ENCODE measurements around the gene JMJD1C. TPM values are rescaled to one million over a fixed set of nuclear protein-coding genes. Genes with fewer than 3 reads are reported as not detected.

Gene JMJD1C
- total RNA-seq, 2 experiments from 2014 or later: 389 to 399 TPM

DNA sequence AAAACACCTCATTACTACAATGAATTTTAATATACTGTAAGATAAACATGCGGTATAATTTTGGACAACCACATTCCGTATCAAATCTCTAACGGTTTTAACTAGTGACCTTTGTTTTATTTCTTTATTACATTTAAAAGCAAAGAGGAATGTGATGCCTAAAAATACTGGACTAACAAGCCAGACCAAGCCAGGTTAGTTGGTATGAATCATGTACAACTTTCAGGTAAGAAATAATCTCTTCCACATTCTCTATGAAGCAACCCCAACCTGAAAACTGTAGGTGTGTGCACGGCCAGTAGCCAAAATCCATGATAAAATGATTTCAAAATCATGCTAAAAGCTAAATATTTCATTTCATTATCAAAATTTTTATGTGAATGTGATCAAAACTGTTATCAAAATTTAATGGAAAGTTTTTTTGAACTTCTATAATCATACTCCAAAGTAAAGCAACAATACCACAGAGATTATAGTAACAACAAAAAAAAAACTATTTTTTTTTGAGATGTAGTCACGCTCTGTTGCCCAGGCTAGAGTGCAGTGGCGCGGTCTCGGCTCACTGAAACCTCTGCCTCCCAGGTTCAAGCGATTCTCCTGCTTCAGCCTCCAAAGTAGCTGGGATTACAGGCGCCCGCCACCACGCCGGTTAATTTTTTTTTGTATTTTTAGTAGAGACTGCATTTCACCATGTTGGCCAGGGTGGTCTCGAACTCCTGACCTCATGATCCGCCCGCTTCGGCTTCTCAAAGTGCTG, 205.5 kb downstream of the JMJD1C start:
- Mint-ChIP-seq H3K4me1 (ENCODE audit: low read depth) (peaks cover 84% of the 10 kb centered on the region), H3K27me3 (no peaks in the 10 kb centered on the region), H3K9me3 (no peaks in the 10 kb centered on the region), H3K27ac (no peak overlapping the region), H3K36me3 (ENCODE audit: low read depth) (peaks cover 63% of the 10 kb centered on the region), H3K4me3 (peak overlapping the region; percentile 74)
- POLR2A ChIA-PET: interaction anchor here (1.7 to 6.7 kb wide), 2 partner anchors 8 to 261 kb away, joined by 4 to 54 read pairs; no protein-coding TSS in a partner anchor
- intact Hi-C loops (cut with DNase I, micrococcal nuclease): loop anchor here in 1 of 2 experiments (5.0 kb wide), 1 partner anchor 38 kb away; no protein-coding TSS in a partner anchor
- H3K27ac ChIP-seq (ENCODE audit: low read depth in 1 of 2, low read length in 2 of 2): no peak overlapping the region
- ATAC-seq (ENCODE audit: poor library complexity) (no peak), DNase-seq (no peak)
- CTCF ChIA-PET: no interaction called here
- H3K4me1 ChIP-seq (ENCODE audit: insufficient read depth, low read length): peaks cover 26% of the 10 kb centered on the region
- H3K36me3 ChIP-seq (ENCODE audit: insufficient read depth, low read length): peaks cover 29% of the 10 kb centered on the region
- no peaks in the 10 kb centered on the region for H3K9me3 ChIP-seq (ENCODE audit: control insufficient read depth in 1 of 2, insufficient read depth in 1 of 2, low read length in 2 of 2)
- no peak overlapping the region for H3K4me3 ChIP-seq (ENCODE audit: low read length)
- TF ChIP-seq, protein P1, sequence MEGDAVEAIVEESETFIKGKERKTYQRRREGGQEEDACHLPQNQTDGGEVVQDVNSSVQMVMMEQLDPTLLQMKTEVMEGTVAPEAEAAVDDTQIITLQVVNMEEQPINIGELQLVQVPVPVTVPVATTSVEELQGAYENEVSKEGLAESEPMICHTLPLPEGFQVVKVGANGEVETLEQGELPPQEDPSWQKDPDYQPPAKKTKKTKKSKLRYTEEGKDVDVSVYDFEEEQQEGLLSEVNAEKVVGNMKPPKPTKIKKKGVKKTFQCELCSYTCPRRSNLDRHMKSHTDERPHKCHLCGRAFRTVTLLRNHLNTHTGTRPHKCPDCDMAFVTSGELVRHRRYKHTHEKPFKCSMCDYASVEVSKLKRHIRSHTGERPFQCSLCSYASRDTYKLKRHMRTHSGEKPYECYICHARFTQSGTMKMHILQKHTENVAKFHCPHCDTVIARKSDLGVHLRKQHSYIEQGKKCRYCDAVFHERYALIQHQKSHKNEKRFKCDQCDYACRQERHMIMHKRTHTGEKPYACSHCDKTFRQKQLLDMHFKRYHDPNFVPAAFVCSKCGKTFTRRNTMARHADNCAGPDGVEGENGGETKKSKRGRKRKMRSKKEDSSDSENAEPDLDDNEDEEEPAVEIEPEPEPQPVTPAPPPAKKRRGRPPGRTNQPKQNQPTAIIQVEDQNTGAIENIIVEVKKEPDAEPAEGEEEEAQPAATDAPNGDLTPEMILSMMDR (IDR thresholded peaks at IDR 0.05): no peak
- H3K27me3 ChIP-seq (ENCODE audit: control insufficient read depth in 1 of 2, insufficient read depth in 2 of 2, low read length in 2 of 2): no peaks in the 10 kb centered on the region

DNA sequence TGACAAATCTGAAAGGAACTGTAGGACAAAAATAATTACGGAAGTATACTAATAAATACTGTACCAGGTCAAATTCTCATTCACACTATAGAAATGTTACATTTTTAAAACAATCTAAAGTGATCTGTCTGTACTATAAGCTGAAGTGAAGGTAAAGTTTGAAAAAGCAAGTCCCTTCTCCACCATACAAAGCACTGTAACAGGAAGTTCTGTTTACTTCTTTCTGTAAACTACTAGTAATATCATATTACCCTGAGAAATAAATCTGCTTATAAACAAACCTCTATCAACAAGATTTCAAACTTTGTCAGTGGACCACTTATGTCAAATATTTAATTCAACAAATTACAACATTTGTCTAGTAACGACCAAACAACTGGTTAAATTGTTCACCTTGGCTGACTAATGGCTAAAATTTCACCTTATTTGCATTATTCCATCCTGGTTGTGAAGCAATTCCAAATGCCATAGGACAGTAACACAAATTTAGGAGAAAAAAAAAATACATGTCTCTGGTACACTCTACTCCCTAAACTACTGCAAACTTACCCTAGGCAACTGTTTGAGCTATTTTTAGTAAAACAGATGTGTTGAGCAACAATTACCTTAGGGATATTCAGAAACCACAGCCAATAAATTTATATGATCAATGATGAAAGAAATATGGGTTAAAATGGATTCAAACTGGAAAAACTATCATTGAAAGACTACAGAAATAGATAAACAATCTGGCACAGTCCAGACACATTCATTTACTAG, 206.7 kb downstream of the JMJD1C start:
- no peak for DNase-seq
- Histone ChIP-seq H3K4me3 (ENCODE audit: low read length) (no peak overlapping the region), H3K9me3 (ENCODE audit: control insufficient read depth in 1 of 2, insufficient read depth in 1 of 2, low read length in 2 of 2) (no peaks in the 10 kb centered on the region), H3K36me3 (ENCODE audit: insufficient read depth, low read length) (peaks cover 29% of the 10 kb centered on the region), H3K4me1 (ENCODE audit: insufficient read depth, low read length) (peaks cover 33% of the 10 kb centered on the region), H3K27me3 (ENCODE audit: control insufficient read depth in 1 of 2, insufficient read depth in 2 of 2, low read length in 2 of 2) (no peaks in the 10 kb centered on the region), H3K27ac (ENCODE audit: low read depth in 1 of 2, low read length in 2 of 2) (no peak overlapping the region)
- ChIA-PET CTCF (interaction anchor here (1.1 kb wide), 1 partner anchor 461 kb away, joined by 4 read pairs; no protein-coding TSS in a partner anchor), POLR2A (interaction anchor here (0.8 to 6.7 kb wide), 4 partner anchors 9 to 263 kb away, joined by 4 to 54 read pairs (median 6); no protein-coding TSS in a partner anchor)
- Mint-ChIP-seq H3K4me1 (ENCODE audit: low read depth) (peaks cover 90% of the 10 kb centered on the region), H3K9me3 (no peaks in the 10 kb centered on the region), H3K4me3 (peak overlapping the region; percentile 74), H3K36me3 (ENCODE audit: low read depth) (peaks cover 60% of the 10 kb centered on the region), H3K27me3 (no peaks in the 10 kb centered on the region), H3K27ac (peak overlapping the region; percentile 3)
- intact Hi-C loops (cut with DNase I, micrococcal nuclease): no loop called here
- TF ChIP-seq, protein P1 (IDR thresholded peaks at IDR 0.05): no peak
- ATAC-seq (ENCODE audit: poor library complexity): no peak

DNA sequence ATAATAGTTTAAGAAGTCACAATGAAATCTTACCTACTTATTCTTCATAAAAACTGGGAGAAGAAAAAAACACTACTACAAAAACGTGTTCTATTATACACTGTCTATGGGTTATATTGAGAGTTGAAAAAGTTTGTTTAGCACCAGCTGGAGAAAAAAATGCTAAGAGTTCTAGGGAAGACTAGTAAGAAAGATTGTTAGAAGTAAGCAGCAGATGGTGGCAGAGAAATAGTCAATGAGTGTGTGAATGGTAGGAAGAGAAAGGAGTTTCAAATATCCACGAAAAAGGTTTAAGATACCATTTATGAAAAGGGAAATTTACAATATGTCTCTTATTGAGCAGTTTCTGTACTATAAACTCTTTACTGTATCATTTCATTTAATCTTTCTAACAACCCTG, 208.0 kb downstream of the JMJD1C start:
- no peak overlapping the region for H3K27ac Mint-ChIP-seq

More for the DNA sequence above, 208.0 kb downstream of the JMJD1C start:
- peaks cover 59% of the 10 kb centered on the region for H3K36me3 Mint-ChIP-seq (ENCODE audit: low read depth)
- DNase-seq: no peak
- Histone ChIP-seq H3K4me3 (ENCODE audit: low read length) (no peak overlapping the region), H3K4me1 (ENCODE audit: insufficient read depth, low read length) (peaks cover 31% of the 10 kb centered on the region), H3K27me3 (ENCODE audit: control insufficient read depth in 1 of 2, insufficient read depth in 2 of 2, low read length in 2 of 2) (no peaks in the 10 kb centered on the region), H3K27ac (ENCODE audit: low read depth in 1 of 2, low read length in 2 of 2) (no peak overlapping the region), H3K9me3 (ENCODE audit: control insufficient read depth in 1 of 2, insufficient read depth in 1 of 2, low read length in 2 of 2) (no peaks in the 10 kb centered on the region), H3K36me3 (ENCODE audit: insufficient read depth, low read length) (peaks cover 27% of the 10 kb centered on the region)
- ChIA-PET CTCF (interaction anchor here (0.9 to 1.6 kb wide), 3 partner anchors 16 to 462 kb away, joined by 4 to 6 read pairs (median 4); no protein-coding TSS in a partner anchor), POLR2A (interaction anchor here (0.8 to 6.7 kb wide), 3 partner anchors 10 to 20 kb away, joined by 3 to 54 read pairs (median 3); no protein-coding TSS in a partner anchor)
- TF ChIP-seq, protein P1 (IDR thresholded peaks at IDR 0.05): no peak
- intact Hi-C loops (cut with DNase I, micrococcal nuclease): loop anchor here in 1 of 2 experiments (2.0 kb wide), 1 partner anchor 15 kb away; no protein-coding TSS in a partner anchor
- H3K4me1 Mint-ChIP-seq (ENCODE audit: low read depth): peaks cover 94% of the 10 kb centered on the region
- H3K4me3 Mint-ChIP-seq: peak overlapping the region; percentile 30
- H3K27me3 Mint-ChIP-seq: no peaks in the 10 kb centered on the region
- H3K9me3 Mint-ChIP-seq: no peaks in the 10 kb centered on the region
- no peak for ATAC-seq (ENCODE audit: poor library complexity)

Data from CD4-positive, alpha-beta T cell (primary cell).